ENCODE data around the gene ATRNL1. TPM values are rescaled to one million over a fixed set of nuclear protein-coding genes. Genes with fewer than 3 reads are reported as not detected.

The ATRNL1 gene
- total and polyA plus RNA-seq, 12 donors, result 4.8 to 217 (median 92.4) TPM

- H3K4me1 ChIP-seq (replicated peaks in 1 of 2), result no peaks in the 10 kb centered on the region
- no peak overlapping the region for H3K27ac ChIP-seq
- no peaks in the 10 kb centered on the region for H3K36me3 ChIP-seq (replicated peaks in 1 of 2)
- no peak for TF ChIP-seq POLR2A (IDR thresholded peaks at IDR 0.05)
- TF ChIP-seq, protein P1, sequence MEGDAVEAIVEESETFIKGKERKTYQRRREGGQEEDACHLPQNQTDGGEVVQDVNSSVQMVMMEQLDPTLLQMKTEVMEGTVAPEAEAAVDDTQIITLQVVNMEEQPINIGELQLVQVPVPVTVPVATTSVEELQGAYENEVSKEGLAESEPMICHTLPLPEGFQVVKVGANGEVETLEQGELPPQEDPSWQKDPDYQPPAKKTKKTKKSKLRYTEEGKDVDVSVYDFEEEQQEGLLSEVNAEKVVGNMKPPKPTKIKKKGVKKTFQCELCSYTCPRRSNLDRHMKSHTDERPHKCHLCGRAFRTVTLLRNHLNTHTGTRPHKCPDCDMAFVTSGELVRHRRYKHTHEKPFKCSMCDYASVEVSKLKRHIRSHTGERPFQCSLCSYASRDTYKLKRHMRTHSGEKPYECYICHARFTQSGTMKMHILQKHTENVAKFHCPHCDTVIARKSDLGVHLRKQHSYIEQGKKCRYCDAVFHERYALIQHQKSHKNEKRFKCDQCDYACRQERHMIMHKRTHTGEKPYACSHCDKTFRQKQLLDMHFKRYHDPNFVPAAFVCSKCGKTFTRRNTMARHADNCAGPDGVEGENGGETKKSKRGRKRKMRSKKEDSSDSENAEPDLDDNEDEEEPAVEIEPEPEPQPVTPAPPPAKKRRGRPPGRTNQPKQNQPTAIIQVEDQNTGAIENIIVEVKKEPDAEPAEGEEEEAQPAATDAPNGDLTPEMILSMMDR (IDR thresholded peaks at IDR 0.05), result no peak
- H3K27me3 ChIP-seq, result no peaks in the 10 kb centered on the region
- no peak overlapping the region for H3K4me3 ChIP-seq
- intact Hi-C loops (cut with DNase I), result no loop called here
- H3K9me3 ChIP-seq (replicated peaks in 1 of 3), result no peaks in the 10 kb centered on the region
- WGBS, 4 donors, result 91 to 97% (median 96%) methylated on average over 3 of the region's 3 CpGs
- no peak for DNase-seq
Observed at GRCh38 chr10:115914475-115914874, 821.3 kb downstream of the ATRNL1 start.

GRCh38 chr10:115915429-115915828, 822.3 kb downstream of the ATRNL1 start:
- no peak for TF ChIP-seq POLR2A (IDR thresholded peaks at IDR 0.05)
- TF ChIP-seq, protein P1 (IDR thresholded peaks at IDR 0.05), result no peak
- Histone ChIP-seq H3K9me3 (replicated peaks in 1 of 3) (no peaks in the 10 kb centered on the region), H3K36me3 (replicated peaks in 1 of 2) (no peaks in the 10 kb centered on the region), H3K4me1 (replicated peaks in 1 of 2) (no peaks in the 10 kb centered on the region), H3K27ac (no peak overlapping the region), H3K4me3 (no peak overlapping the region), H3K27me3 (no peaks in the 10 kb centered on the region)
- intact Hi-C loops (cut with DNase I), result no loop called here
- DNase-seq, result no peak
- WGBS, 4 donors, result 86 to 92% (median 91%) methylated on average over 1 of the region's 1 CpG

DNA sequence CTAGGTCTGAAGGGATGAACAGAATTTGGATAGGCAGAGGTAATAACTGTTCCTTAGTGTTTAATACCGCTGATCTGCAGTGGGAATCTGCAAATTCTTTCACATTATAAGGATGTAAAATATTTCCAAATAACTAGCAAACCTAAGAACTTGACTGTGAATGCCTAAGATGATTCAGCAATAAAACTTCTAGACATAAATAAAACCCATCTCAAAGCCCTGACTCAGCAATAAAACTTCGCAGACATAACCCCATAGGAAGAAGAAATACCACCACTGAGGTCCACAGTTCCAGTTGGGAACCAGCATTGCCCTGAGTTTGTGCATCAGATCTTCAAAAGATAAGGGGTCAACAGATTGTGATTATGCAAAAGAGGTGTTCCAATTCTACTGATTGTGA, 825.6 kb downstream of the ATRNL1 start:
- Histone ChIP-seq H3K27ac (no peak overlapping the region), H3K4me1 (replicated peaks in 1 of 2) (no peaks in the 10 kb centered on the region), H3K27me3 (no peaks in the 10 kb centered on the region), H3K4me3 (no peak overlapping the region), H3K9me3 (replicated peaks in 1 of 3) (no peaks in the 10 kb centered on the region), H3K36me3 (replicated peaks in 1 of 2) (no peaks in the 10 kb centered on the region)
- TF ChIP-seq, protein P1 (IDR thresholded peaks at IDR 0.05), result no peak
- no peak for TF ChIP-seq POLR2A (IDR thresholded peaks at IDR 0.05)
- intact Hi-C loops (cut with DNase I), result no loop called here
- no peak for DNase-seq
- WGBS, 4 donors, result 86 to 89% (median 87%) methylated on average over 2 of the region's 2 CpGs

GRCh38 chr10:115921795-115922194, 828.6 kb downstream of the ATRNL1 start:
- Histone ChIP-seq H3K9me3 (replicated peaks in 1 of 3) (no peaks in the 10 kb centered on the region), H3K4me1 (replicated peaks in 1 of 2) (no peaks in the 10 kb centered on the region), H3K36me3 (replicated peaks in 1 of 2) (no peaks in the 10 kb centered on the region), H3K27me3 (no peaks in the 10 kb centered on the region), H3K27ac (no peak overlapping the region), H3K4me3 (no peak overlapping the region)
- intact Hi-C loops (cut with DNase I), result no loop called here
- TF ChIP-seq POLR2A (IDR thresholded peaks at IDR 0.05), result no peak
- TF ChIP-seq, protein P1 (IDR thresholded peaks at IDR 0.05), result no peak
- whole genome bisulfite sequencing, 4 donors, result 68 to 71% (median 70%) methylated on average over 4 of the region's 4 CpGs
- peak in 4 of 7 donors; percentile 14 to 62 (median 26) for DNase-seq
